HEK293 (cell line): ENCODE data around the gene PPIL4.

Experiments
- CTCF ChIA-PET: fragments of 350-600 bp; formaldehyde crosslinking; extraction: SDS; loops from one replicate; lab custom pipeline; 2021; ENCODE audit warnings: antibody characterized with exemption; lab: Yijun Ruan, JAX
- POLR2A ChIA-PET: fragments of 300-600 bp; formaldehyde crosslinking; extraction: SDS; loops from one replicate; lab custom pipeline; 2020; ENCODE audit warnings: antibody characterized with exemption, inconsistent platforms; lab: Yijun Ruan, JAX
- H3K27ac ChIP-seq: fragments of 200-500 bp; sonication (Bioruptor generic); 2 replicates; pipeline ENCODE4 v1.5.1; 2014; ENCODE audit warnings: low read depth, low read length, control low read depth, inconsistent platforms; ENCODE audit errors: extremely low read depth
- H3K36me3 ChIP-seq, 2 experiments: fragments of 200-500 bp in 1 of 2; sonication (Bioruptor generic) in 1 of 2; 1 replicate in 1 of 2; 2 replicates in 1 of 2; pipeline ENCODE4 v1.5.1; 2014 to 2017; ENCODE audit warnings: inconsistent platforms in 2 of 2, low read length in 2 of 2; ENCODE audit not compliant: control insufficient read depth in 2 of 2, insufficient read depth in 1 of 2
- H3K4me1 ChIP-seq: fragments of 200-500 bp; sonication (Bioruptor generic); 2 replicates; pipeline ENCODE4 v1.5.1; 2014; ENCODE audit warnings: mild to moderate bottlenecking, low read length, inconsistent platforms; ENCODE audit not compliant: control insufficient read depth, insufficient read depth
- H3K4me3 ChIP-seq: 2 replicates; pipeline ENCODE4 v1.5.1; 2011; ENCODE audit warnings: low read depth, mild to moderate bottlenecking, control low read depth, low read length, moderate library complexity
- H3K9me3 ChIP-seq: fragments of 200-500 bp; sonication (Bioruptor generic); 2 replicates; pipeline ENCODE4 v1.5.1; 2014; ENCODE audit warnings: low read depth, low read length, inconsistent platforms; ENCODE audit not compliant: control insufficient read depth, insufficient read depth
- CTCF ChIP-seq: fragments of 450-650 bp; formaldehyde crosslinking; IDR thresholded peaks from 2 replicates; pipeline ENCODE4 v1.5.1; 2016; ENCODE audit warnings: missing biosample characterization, missing genetic modification characterization
- EGR2 ChIP-seq: fragments of 450-650 bp; formaldehyde crosslinking; IDR thresholded peaks from 2 replicates; pipeline ENCODE4 v1.5.1; 2016; ENCODE audit warnings: low read depth, missing biosample characterization, missing genetic modification characterization
- GFI1B ChIP-seq: fragments of 450-650 bp; formaldehyde crosslinking; IDR thresholded peaks from 2 replicates; pipeline ENCODE4 v1.5.1; 2016; ENCODE audit warnings: missing biosample characterization, missing genetic modification characterization
- GLI4 ChIP-seq: fragments of 450-650 bp; formaldehyde crosslinking; IDR thresholded peaks from 2 replicates; pipeline ENCODE4 v1.5.1; 2016; ENCODE audit warnings: missing biosample characterization, missing genetic modification characterization
- HOXA7 ChIP-seq: sonication (generic); formaldehyde crosslinking; IDR thresholded peaks from 2 replicates; pipeline ENCODE4 v1.8.1; 2022; ENCODE audit warnings: missing genetic modification reagents, borderline replicate concordance
- KLF16 ChIP-seq: fragments of 450-650 bp; formaldehyde crosslinking; IDR thresholded peaks from 2 replicates; pipeline ENCODE4 v1.5.1; 2017; ENCODE audit warnings: missing biosample characterization, missing genetic modification characterization
- OSR2 ChIP-seq: fragments of 450-650 bp; formaldehyde crosslinking; IDR thresholded peaks from 2 replicates; pipeline ENCODE4 v1.5.1; 2016; ENCODE audit warnings: missing biosample characterization, missing genetic modification characterization
- REPIN1 ChIP-seq: fragments of 450-650 bp; formaldehyde crosslinking; IDR thresholded peaks from 2 replicates; pipeline ENCODE4 v1.5.1; 2017; ENCODE audit warnings: missing biosample characterization, missing genetic modification characterization, low read depth
- SALL2 ChIP-seq: fragments of 450-650 bp; formaldehyde crosslinking; IDR thresholded peaks from 2 replicates; pipeline ENCODE4 v1.5.0; 2017; ENCODE audit warnings: missing biosample characterization, mild to moderate bottlenecking, missing genetic modification characterization, borderline replicate concordance
- SCRT1 ChIP-seq: fragments of 450-650 bp; formaldehyde crosslinking; IDR thresholded peaks from 2 replicates; pipeline ENCODE4 v1.5.1; 2016; ENCODE audit warnings: missing biosample characterization, missing genetic modification characterization, borderline replicate concordance
- ZBTB17 ChIP-seq: fragments of 450-650 bp; formaldehyde crosslinking; IDR thresholded peaks from 2 replicates; pipeline ENCODE4 v1.5.1; 2016; ENCODE audit warnings: missing biosample characterization, missing genetic modification characterization
- ZBTB7A ChIP-seq: fragments of 450-650 bp; formaldehyde crosslinking; IDR thresholded peaks from 2 replicates; pipeline ENCODE4 v1.5.1; 2016; ENCODE audit warnings: low read depth, missing biosample characterization, missing genetic modification characterization
- ZEB2 ChIP-seq: fragments of 450-650 bp; formaldehyde crosslinking; IDR thresholded peaks from 2 replicates; pipeline ENCODE4 v1.5.1; 2016; ENCODE audit warnings: missing biosample characterization, missing genetic modification characterization
- ZNF112 ChIP-seq: fragments of 450-650 bp; formaldehyde crosslinking; IDR thresholded peaks from 2 replicates; pipeline ENCODE4 v1.5.0; 2017; ENCODE audit warnings: missing biosample characterization, missing genetic modification characterization
- ZNF155 ChIP-seq: fragments of 450-650 bp; formaldehyde crosslinking; IDR thresholded peaks from 2 replicates; pipeline ENCODE4 v1.5.1; 2016; ENCODE audit warnings: missing biosample characterization, missing genetic modification characterization
- ZNF184 ChIP-seq: fragments of 450-650 bp; IDR thresholded peaks from 2 replicates; pipeline ENCODE4 v1.5.1; 2018; ENCODE audit warnings: missing biosample characterization, mild to moderate bottlenecking, missing genetic modification characterization
- ZNF2 ChIP-seq: fragments of 450-650 bp; formaldehyde crosslinking; IDR thresholded peaks from 2 replicates; pipeline ENCODE4 v1.5.1; 2016; ENCODE audit warnings: missing biosample characterization, missing genetic modification characterization
- ZNF248 ChIP-seq: fragments of 450-650 bp; formaldehyde crosslinking; IDR thresholded peaks from 2 replicates; pipeline ENCODE4 v1.5.1; 2017; ENCODE audit warnings: missing biosample characterization, missing genetic modification characterization
- ZNF48 ChIP-seq: fragments of 450-650 bp; formaldehyde crosslinking; IDR thresholded peaks from 2 replicates; pipeline ENCODE4 v1.5.1; 2016; ENCODE audit warnings: missing biosample characterization, missing genetic modification characterization
- ZNF549 ChIP-seq: fragments of 450-650 bp; IDR thresholded peaks from 2 replicates; pipeline ENCODE4 v1.5.1; 2018; ENCODE audit warnings: missing biosample characterization, missing genetic modification characterization, mild to moderate bottlenecking, inconsistent platforms, moderate library complexity
- ZNF596 ChIP-seq: fragments of 450-650 bp; IDR thresholded peaks from 2 replicates; pipeline ENCODE4 v1.5.0; 2018; ENCODE audit warnings: missing biosample characterization, mild to moderate bottlenecking, missing genetic modification characterization, moderate library complexity
- ZNF626 ChIP-seq: fragments of 450-650 bp; sonication (Bioruptor Pico); formaldehyde crosslinking; IDR thresholded peaks from 2 replicates; pipeline ENCODE4 v1.5.1; 2018; ENCODE audit warnings: missing biosample characterization, missing genetic modification characterization, inconsistent platforms
- ZNF664 ChIP-seq: fragments of 450-650 bp; formaldehyde crosslinking; IDR thresholded peaks from 2 replicates; pipeline ENCODE4 v1.5.1; 2016; ENCODE audit warnings: missing biosample characterization, missing genetic modification characterization
- ZNF747 ChIP-seq: fragments of 450-650 bp; formaldehyde crosslinking; IDR thresholded peaks from 2 replicates; pipeline ENCODE4 v1.5.1; 2016; ENCODE audit warnings: missing biosample characterization, missing genetic modification characterization
- ZNF791 ChIP-seq: fragments of 450-650 bp; formaldehyde crosslinking; IDR thresholded peaks from 2 replicates; pipeline ENCODE4 v1.5.1; 2016; ENCODE audit warnings: missing biosample characterization, missing genetic modification characterization
- ZNF843 ChIP-seq: fragments of 450-650 bp; formaldehyde crosslinking; IDR thresholded peaks from 2 replicates; pipeline ENCODE4 v1.5.1; 2016; ENCODE audit warnings: missing biosample characterization, missing genetic modification characterization
- ZSCAN30 ChIP-seq: fragments of 450-650 bp; IDR thresholded peaks from 2 replicates; pipeline ENCODE4 v1.5.1; 2018; ENCODE audit warnings: missing biosample characterization, mild to moderate bottlenecking, missing genetic modification characterization, moderate library complexity
- TF ChIP-seq, protein P1 (sequence below): fragments of 450-650 bp; formaldehyde crosslinking; IDR thresholded peaks from 2 replicates; pipeline ENCODE4 v1.5.1; 2016; ENCODE audit warnings: missing biosample characterization, missing genetic modification characterization
- TF ChIP-seq, protein P2 (sequence below): fragments of 450-650 bp; formaldehyde crosslinking; optimal IDR thresholded peaks from 2 replicates; pipeline ENCODE3; 2016; ENCODE audit warnings: missing biosample characterization, mild to moderate bottlenecking, missing genetic modification characterization

PPIL4 gene

DNA sequence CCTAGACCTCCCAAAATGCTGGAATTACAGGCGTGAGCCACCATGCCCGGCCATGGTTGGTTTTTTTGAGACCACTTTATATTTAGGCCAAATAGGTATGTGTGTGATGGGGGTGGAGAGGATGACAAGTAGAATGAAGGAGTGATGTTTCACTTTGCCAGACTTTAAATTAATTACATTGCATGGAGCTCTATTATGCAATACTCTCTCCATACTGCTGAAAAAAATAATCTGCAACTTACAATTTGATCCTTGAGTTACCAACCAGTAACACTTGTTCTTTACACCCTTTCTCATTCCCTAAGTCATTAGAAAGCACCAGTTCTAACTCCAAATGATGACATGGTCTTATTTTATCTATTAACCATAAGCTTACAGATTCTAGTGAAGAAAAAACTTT, 47.1 kb upstream of the PPIL4 start:
- peaks cover 75 to 85% of the 10 kb centered on the region in 2 experiments for H3K36me3 ChIP-seq
- POLR2A ChIA-PET: interaction anchor here (0.7 kb wide), 1 partner anchor 450 kb away, joined by 5 read pairs; no protein-coding TSS in a partner anchor
- TF ChIP-seq ZNF791 (tag by site-specific recombination) (no peak), OSR2 (tag by site-specific recombination) (no peak), GFI1B (tag by site-specific recombination) (no peak), SALL2 (no peak), KLF16 (tag by site-specific recombination) (no peak), ZNF549 (tag by site-specific recombination) (no peak), ZBTB17 (tag by site-specific recombination) (no peak), ZNF2 (tag by site-specific recombination) (no peak), ZNF596 (tag by site-specific recombination) (no peak), ZNF112 (tag by site-specific recombination) (no peak), ZBTB7A (tag by site-specific recombination) (no peak), ZNF48 (tag by site-specific recombination) (no peak), CTCF (tag by site-specific recombination) (no peak), ZNF626 (tag by site-specific recombination) (no peak), ZEB2 (tag by site-specific recombination) (no peak)
- TF ChIP-seq, all 188 proteins: peak for 0
- H3K4me3 ChIP-seq: no peak overlapping the region
- CTCF ChIA-PET: interaction anchor here (0.5 to 1.2 kb wide), 3 partner anchors 9 to 34 kb away, joined by 3 to 4 read pairs (median 3); no protein-coding TSS in a partner anchor
- H3K4me1 ChIP-seq: no peaks in the 10 kb centered on the region
- H3K27ac ChIP-seq: no peak overlapping the region; the same call in 1 of the 2 replicates
- H3K9me3 ChIP-seq: no peaks in the 10 kb centered on the region

DNA sequence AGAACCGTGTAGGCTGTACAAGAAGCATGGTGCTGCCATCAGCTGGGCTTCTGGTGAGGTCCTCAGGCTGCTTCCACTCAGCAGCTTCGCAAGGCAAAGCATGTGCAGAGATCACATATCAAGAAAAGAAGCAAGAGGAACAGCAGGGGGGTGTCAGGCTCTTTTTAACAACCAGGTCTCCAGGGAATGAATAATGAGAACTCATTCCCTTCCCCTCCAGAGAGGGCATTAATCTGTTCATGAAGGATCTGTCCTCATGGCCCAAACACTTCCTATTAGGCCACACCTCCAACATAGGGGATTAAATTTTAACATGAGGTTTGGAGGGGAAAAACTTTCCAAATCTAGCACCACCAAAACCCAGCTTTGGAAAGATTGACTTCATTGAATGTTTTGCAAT, 40.3 kb upstream of the PPIL4 start:
- H3K36me3 ChIP-seq: peaks cover 84 to 85% of the 10 kb centered on the region in 2 experiments
- no peak overlapping the region for H3K4me3 ChIP-seq
- no peaks in the 10 kb centered on the region for H3K4me1 ChIP-seq
- no peak for TF ChIP-seq SCRT1
- no peak for TF ChIP-seq EGR2 (tag by site-specific recombination)
- no peak for TF ChIP-seq ZNF664 (tag by site-specific recombination)
- no peak for TF ChIP-seq REPIN1 (tag by site-specific recombination)
- no peak for TF ChIP-seq ZSCAN30 (tag by site-specific recombination)
- no peak for TF ChIP-seq ZNF155 (tag by site-specific recombination)
- no peak for TF ChIP-seq ZNF248 (tag by site-specific recombination)
- TF ChIP-seq, protein P1, sequence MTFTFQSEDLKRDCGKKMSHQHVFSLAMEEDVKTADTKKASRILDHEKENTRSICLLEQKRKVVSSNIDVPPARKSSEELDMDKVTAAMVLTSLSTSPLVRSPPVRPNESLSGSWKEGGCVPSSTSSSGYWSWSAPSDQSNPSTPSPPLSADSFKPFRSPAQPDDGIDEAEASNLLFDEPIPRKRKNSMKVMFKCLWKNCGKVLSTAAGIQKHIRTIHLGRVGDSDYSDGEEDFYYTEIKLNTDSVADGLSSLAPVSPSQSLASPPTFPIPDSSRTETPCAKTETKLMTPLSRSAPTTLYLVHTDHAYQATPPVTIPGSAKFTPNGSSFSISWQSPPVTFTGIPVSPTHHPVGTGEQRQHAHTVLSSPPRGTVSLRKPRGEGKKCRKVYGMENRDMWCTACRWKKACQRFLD (tag by site-specific recombination): no peak
- TF ChIP-seq HOXA7 (CRISPR knock-in tag): no peak
- no peak for TF ChIP-seq ZNF184 (tag by site-specific recombination)
- TF ChIP-seq ZNF843: no peak
- TF ChIP-seq, protein P2, sequence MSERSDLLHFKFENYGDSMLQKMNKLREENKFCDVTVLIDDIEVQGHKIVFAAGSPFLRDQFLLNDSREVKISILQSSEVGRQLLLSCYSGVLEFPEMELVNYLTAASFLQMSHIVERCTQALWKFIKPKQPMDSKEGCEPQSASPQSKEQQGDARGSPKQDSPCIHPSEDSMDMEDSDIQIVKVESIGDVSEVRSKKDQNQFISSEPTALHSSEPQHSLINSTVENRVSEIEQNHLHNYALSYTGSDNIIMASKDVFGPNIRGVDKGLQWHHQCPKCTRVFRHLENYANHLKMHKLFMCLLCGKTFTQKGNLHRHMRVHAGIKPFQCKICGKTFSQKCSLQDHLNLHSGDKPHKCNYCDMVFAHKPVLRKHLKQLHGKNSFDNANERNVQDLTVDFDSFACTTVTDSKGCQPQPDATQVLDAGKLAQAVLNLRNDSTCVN: no peak
- TF ChIP-seq GLI4 (tag by site-specific recombination): no peak
- TF ChIP-seq ZNF747: no peak
- H3K27ac ChIP-seq: no peak overlapping the region
- no peaks in the 10 kb centered on the region for H3K9me3 ChIP-seq
- ChIA-PET POLR2A (interaction anchor here (1.4 kb wide), 1 partner anchor 20 kb away, joined by 4 read pairs; the partner anchor contains the start of gene GINM1), CTCF (interaction anchor here (0.7 kb wide), 1 partner anchor 404 kb away, joined by 3 read pairs; no protein-coding TSS in a partner anchor)
